ENCODE results near the gene CXXC4.

CXXC4 gene

DNA sequence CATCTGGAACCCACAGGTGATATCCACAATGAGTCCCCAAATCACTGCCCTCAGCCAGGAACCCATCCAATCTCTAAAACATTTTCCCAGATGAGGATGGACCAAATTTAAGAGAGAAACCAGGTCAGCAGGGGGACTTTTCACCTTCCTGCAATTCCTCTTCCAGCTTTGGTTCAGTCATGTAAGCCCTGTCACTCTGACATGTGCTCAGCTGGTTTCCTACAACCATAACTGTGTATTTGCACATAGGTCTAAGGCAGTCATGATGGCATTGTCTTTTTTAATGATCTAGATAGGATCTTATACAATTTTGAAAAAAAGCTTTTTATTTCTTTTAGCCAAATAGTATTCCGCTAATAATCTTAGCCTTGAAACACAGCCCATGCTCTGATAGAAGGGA lies 6.5 kb downstream of the CXXC4 start:
- DNase-seq = no peak

DNA sequence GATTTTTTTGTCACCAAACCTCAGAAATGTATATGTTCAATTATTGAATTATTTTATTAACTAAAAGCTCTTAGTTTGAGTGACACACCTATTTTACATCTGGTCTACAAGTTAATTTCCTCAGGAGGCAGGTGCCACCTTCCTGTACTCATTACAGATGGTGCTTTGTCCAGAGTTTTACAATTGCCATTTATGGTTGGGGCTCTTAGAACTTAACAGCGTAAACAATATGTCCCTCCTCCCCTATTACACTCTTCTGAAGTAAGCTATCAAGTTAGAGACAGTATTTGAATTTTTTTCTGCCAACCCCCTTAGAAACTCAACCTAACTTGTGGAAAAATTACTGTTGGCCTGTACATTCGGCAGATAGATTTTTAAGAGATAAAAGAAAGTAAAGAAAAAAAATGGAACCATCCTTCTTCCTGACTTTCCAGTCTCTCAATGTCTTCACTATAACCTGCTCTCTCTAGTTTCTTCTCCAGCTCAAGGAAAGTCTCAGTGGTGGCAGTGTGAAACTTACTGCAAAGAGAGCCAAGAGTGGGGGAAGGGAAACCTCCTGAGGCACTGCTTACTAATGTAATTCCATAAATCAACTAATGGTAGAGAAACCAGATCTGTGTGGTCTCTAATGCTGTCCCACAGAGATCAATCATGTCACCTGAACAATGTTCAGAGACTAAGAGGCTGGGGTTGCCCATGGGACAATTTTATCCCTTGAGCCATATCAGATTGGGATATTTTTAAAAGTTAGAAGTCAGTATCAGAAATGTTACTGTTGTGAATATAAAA lies 7.8 kb downstream of the CXXC4 start:
- DNase-seq = no peak

DNA sequence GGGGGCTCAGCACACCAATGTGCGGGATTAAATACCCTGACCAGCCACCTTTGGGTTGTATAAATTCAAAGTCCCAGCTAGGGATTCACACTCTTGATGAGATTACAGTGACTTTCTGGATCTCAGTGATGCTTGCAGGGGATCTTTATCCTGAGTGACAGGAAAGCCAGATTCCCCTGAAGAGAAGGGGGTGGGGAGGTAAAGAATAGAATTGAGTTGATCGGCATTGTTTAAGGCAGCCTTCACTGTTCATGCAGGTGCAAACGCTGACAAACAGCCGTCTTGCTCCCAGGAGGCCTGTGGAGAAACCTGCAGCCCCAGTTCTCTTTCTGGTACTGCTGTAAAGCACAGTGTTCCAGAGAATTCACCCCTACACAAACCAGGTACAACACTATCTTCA lies 19.0 kb downstream of the CXXC4 start:
- no peak for DNase-seq

GRCh38 chr4:104472766-104473165 lies 21.9 kb downstream of the CXXC4 start:
- DNase-seq = no peak

DNA sequence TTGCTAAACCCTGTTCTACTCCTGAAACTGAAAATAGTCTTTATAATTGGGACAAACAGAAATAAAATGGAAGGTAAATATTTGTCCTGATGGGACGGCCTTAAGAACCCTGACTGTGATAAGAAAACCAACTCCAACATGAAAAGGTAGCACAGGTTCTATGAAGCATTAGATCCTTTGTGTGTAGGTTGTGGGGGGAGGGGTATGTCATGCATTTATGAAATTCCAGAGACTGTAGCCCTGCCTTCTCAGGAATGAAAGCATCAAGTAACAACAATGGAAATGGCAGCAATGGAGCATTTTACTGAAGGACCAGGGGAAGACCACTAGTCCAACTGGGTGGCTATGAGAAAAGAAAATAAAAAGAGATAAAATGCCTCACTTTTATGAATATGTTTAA lies 23.9 kb downstream of the CXXC4 start:
- DNase-seq = no peak

DNA sequence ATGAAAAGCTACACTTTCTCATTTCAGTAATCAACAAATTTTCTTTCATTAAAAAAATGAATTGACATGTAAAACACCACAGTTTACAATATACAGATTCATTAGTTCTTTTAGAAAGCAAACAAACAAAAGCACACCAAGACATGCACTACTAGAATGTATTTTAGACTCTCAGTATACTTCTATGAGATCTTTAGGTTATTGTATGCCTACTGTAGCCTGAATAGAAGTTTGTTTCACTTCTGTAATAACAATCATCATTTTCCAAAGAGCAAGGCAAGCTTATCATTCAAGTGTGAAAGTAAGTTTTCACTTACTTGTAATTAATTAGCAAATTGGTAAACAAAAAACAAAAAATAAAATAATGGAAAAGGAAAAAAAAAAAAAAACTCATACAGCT lies 24.9 kb downstream of the CXXC4 start:
- no peak for DNase-seq

DNA sequence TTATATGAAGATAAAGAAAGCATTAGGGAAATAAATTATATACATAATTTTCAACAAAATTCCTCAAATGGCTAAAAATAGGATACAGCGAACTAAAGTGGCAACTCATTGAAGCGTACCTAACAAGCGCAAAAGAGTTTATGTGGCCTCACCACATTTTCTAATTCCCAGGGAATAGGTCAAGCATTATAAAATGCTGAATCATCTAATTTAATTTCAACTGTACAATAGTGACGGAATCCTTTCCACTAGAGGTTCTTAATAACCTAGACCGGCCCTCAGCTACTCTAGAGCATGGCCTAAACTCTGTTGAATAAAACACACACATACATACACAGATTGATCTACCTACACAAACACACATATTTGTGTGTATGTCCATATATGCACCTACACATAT lies 29.1 kb downstream of the CXXC4 start:
- no peak for DNase-seq

- no peak for DNase-seq
Measured at GRCh38 chr4:104465201-104465600, 29.5 kb downstream of the CXXC4 start.

- DNase-seq = no peak
Measured at GRCh38 chr4:104462641-104463040, 32.1 kb downstream of the CXXC4 start.

- DNase-seq = no peak
Measured at GRCh38 chr4:104457308-104457981, 37.2 kb downstream of the CXXC4 start.

DNA sequence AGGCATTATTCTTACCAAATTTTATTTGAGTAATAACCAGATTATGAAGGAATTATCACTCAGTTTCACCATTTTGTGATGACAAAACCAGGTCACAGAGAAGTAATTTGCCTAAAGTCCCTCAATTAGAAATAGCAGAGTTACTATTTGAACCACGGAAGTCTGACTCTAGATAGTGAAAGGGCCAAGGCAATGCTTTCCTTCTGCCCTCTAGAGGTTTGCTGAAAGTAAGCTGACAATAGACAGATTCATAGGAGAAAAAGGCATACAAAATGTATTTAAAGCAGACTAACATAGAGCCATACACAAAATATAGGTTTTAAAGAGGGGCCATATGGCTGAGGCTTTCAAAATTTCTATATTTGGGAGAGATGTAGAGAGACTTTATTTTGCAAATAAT lies 43.1 kb downstream of the CXXC4 start:
- no peak for DNase-seq

DNA sequence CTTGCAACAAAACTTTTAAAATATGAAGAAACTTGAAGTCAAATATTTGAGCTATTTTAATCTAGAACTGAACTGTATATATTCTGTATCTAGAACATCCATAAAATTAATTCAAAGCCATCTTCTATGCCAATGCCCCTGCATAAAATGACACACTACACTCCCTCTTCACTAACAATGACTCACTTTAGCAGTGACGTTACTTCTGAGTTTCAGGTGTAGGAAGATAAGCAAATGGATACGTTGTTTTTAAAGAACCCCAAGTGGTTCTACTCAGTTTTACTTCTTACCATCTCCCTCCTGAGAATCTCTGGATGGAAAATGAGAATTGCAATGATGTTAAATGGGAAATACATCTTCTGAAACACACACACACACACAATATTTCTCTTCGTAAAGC lies 45.2 kb downstream of the CXXC4 start:
- DNase-seq = no peak

- no peak for DNase-seq
Measured at GRCh38 chr4:104447294-104447693, 47.4 kb downstream of the CXXC4 start.

GRCh38 chr4:104446431-104447278 lies 48.0 kb downstream of the CXXC4 start:
- DNase-seq = no peak

DNA sequence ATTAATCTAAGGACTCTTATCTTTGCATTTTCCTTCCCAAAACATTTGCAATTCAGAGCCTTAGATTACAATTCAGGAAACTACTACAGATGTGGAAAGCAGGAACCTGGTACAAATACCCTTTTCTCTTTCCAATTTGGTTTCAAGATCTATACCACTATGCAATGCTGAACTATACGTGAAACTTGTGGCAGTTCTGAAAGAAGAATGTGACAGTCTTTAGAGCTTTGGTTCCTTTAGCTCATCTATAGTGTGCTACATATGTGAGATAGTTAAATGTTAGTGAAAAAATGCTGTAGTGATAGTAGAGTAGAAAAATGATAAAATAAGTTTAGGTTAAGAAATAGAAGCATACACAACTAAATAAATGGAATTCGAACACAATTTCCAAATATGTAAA lies 50.0 kb downstream of the CXXC4 start:
- DNase-seq = no peak

GRCh38 chr4:104436542-104436941 lies 58.2 kb downstream of the CXXC4 start:
- no peak for DNase-seq

- peak in 1 of 2 experiments; percentile 6 for DNase-seq
Measured at GRCh38 chr4:104429150-104429741, 65.4 kb downstream of the CXXC4 start.

- DNase-seq = no peak
Measured at GRCh38 chr4:104425948-104426347, 68.7 kb downstream of the CXXC4 start.

- DNase-seq = no peak
Measured at GRCh38 chr4:104424989-104425388, 69.7 kb downstream of the CXXC4 start.

- no peak for DNase-seq
Measured at GRCh38 chr4:104424475-104424941, 70.2 kb downstream of the CXXC4 start.

- no peak for DNase-seq
Measured at GRCh38 chr4:104421566-104421965, 73.1 kb downstream of the CXXC4 start.

- no peak for DNase-seq
Measured at GRCh38 chr4:104420766-104421165, 73.9 kb downstream of the CXXC4 start.
